ENCODE results near the gene ZSCAN5A.
A peak's percentile ranks its signal among the peaks of the same experiment; 100 is the strongest.
"Not testable (repeated sequence)": the region's sequence is repeated elsewhere in the genome, so short reads cannot be mapped to it uniquely, and the experiment has no call there.

The ZSCAN5A gene

DNA sequence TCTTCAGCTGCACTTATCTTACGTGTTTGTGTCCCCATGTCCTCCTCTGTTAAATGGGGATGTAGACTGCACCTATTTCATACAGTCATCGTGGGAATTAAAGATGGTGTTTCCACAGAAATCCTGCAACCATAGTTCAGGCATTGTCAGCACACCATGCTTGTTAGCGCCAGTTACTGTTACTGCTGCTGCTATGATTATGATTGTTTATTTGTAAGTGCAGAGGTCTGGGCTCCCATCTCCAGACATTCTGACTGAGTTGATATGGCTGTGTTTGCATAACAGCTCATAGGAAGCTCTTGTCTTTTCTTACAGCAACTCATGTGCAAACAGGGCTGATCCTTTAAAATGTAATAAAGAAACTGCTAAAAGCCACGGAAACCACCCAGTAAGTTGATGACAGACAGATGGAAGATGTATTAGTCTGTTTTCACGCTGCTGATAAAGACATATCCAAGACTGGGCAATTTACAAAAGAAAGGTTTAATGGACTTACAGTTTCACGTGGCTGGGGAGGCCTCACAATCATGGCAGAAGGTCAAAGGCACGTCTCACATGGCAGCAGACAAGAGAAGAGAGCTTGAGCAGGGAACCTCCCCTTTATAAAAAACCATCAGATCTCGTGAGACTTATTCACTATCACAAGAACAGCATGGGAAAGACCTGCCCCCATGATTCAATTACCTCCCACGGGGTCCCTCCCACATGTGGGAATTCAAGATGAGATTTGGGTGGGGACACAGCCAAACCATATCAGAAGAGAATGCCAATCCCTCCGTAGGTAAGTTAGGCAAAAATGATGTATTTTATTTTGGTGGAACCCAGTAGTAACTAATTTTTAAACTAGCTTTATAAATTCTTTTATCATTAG is 1.6 kb downstream of the ZSCAN5A start:
- DNase-seq: no peak

DNA sequence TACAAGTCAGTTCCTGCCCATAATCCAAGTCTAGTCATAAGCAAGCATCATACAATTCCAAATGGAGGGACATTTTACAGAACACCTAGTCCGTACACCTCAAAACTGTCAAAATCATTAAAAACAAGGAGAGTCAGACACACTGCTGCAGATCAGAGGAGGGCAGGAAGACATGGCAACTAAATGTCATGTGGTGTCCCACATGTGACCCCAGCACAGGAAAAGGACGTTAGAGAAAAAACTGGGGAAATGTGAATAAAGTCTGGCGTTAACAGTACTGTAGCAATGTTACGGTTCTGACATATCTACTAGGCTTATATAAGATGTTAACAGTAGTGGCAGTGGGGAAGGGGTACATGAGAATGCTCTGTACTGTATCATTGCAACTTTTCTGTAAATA is 2.3 kb downstream of the ZSCAN5A start:
- DNase-seq: no peak

DNA sequence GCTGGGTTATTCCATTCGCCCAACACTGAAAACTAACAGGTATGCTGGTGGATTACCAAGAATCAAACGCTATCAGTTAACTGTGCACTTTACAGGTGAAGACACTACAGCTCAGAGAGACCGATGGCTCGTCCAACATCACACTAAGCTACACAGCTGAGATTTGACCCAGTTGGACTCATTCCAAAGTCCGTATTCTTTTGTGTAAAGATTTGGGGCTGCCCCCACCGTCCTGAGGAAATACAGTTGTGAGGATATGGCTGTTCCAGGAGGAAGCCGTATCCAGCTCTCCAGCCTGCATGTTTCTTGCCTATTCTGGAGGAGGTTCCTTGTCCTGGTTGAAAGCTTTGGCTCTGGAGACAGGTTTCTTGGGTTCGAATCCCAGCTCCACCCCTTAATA is 4.2 kb downstream of the ZSCAN5A start:
- no peak for DNase-seq

DNA sequence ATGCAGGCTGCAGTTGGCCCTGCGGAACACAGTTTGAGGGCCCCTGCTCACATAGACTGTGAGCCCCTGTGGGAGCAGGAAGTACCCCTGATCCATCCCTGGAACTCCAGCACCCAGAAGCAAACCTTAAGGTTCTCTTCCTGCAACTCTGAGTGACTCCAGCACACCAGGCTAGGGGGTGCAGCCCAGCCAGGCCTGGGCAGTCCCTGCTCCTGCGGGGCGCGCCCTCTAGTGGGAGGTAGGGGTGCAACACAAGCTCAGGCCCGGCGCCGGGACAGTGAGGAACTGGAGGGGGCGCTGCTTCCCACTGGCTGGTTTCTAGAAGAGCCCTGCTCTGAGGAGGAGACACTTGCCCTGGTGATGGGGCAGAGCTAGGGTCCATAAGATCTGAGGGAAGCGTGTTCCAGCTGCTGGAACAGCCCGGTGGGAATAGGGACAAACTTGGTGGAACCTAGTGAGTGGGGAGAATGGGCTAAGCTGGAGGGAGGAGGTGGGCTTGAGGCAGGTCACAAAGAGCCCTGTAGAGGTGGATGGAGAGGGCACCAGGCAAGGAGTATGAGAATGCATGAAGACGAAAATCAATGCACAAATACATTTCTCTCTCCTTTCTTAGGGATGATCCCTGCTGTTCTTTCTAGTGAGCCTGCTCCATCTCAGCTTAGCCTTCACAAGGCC is 5.0 kb downstream of the ZSCAN5A start:
- peak; percentile 47 for DNase-seq

DNA sequence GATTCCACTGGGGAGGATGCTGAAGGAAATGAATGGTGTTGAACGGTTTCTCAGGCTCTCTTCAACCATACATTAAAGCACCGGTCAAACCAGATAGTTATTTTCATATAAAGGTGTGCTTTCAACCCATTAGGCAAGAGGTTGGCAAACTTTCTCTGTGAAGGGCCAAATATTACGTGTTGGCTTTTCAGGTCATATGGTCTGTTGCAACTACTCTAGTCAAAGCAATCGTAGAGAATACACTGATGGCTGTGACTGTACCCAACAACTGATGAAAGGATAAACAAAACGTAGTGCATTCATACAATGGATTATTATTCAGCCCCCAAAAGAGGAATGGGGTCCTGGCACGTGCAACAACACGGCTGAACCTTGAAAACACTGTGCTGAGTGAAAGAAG is 5.8 kb downstream of the ZSCAN5A start:
- DNase-seq: no peak

DNA sequence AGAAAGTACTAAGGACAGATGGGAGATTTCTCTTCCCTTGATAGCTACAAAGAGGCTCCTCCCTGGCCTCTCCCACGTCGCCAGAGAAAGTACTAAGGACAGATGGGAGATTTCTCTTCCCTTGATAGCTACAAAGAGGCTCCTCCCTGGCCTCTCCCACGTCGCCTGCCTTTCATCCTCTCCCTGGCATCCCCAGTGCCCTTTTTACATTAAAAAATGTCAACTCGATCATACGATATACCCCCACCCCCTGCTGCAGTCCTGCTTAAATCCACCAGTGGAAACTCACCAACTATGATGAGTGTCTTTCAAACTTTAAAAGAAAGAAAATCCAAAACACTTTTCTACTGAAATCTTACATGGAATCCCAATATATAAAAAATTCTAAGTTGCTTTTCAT is 7.6 kb downstream of the ZSCAN5A start:
- not testable (repeated sequence) for DNase-seq

DNA sequence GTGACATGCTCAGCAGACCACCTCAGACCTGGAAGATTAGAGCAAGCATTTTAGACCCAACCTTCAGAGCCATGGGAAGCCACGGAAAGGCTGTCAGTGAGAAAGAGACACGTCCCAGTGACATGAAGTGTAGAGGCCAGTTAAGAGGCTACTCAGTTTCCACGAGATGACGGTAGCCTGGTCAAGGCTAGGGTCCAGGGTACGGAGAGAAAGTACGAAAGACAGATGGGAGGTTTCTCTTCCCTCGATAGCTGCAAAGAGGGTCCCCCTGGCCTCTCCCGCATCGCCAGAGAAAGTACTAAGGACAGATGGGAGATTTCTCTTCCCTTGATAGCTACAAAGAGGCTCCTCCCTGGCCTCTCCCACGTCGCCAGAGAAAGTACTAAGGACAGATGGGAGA is 8.6 kb downstream of the ZSCAN5A start:
- DNase-seq: no peak

DNA sequence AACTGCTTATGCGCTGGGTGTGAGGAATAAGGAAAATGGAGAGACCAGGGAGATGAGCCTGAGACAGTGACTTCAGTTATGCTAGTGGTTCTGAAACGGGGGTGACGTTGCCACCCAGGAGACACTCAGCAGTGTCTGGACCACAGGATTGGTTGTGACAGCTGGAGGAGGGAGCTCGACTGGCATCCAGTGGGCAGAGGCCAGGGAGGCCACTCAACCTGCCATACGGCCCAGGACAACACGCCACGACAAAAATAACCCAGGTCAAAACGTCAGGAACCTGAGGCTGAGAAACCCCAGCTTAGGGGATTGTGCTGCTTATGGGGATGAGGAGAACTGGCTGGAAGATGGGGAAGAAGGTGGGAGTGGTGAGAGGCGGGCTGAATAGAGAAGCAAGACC is 10.4 kb downstream of the ZSCAN5A start:
- no peak for DNase-seq

DNA sequence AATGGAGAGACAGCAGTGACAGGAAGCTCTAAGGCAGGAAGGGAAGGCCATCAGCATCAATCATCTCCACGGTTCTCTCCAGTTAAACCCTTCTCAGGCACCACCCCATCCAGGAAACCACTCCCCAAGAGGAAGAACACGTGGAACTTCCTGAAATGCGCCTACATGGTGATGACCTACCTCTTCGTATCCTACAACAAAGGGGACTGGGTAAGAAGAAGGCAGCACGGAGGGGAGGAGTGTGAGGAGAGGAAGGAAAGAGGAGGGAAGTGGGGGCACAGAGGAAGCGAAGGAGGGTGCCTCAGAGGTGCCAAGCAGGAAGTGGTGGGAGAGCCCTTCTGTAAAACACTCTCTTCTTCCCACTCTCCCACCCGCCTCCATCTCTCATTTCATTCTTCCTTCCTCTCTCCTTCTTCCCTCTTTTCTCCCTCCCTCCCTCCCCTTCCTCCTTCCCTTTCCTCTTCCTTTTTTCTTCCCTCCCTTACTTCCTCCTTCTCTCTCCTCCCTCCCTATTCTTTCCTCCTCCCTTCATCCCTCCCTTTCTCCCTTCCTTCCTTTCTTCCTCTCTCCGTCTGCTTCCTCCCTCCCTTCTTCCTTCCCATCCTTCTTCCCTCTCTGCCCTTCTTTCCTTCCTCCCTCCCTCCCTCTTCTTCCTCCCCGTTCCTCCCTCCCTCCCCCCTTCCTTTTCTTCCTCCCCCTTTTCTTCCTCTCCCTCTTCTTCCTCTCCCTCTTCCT is 12.6 kb downstream of the ZSCAN5A start:
- DNase-seq: no peak

DNA sequence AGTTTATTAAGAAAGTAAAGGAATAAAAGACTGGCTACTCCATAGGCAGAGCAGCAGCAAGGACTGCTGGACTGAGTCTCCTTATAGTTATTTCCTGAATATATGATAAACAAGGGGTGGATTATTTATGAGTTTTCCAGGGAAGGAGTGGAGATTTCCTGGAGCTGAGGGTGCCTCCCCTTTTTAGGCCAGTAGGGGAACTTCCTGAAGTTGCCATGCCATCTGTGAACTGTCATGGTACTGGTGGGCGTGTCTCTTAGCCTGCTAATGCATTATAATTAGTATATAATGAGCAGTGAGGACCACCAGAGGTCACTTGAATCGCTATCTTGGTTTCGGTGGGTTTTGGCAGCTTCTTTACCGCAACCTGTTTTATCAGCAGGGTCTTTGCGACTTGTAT is 13.5 kb downstream of the ZSCAN5A start:
- no peak for DNase-seq

DNA sequence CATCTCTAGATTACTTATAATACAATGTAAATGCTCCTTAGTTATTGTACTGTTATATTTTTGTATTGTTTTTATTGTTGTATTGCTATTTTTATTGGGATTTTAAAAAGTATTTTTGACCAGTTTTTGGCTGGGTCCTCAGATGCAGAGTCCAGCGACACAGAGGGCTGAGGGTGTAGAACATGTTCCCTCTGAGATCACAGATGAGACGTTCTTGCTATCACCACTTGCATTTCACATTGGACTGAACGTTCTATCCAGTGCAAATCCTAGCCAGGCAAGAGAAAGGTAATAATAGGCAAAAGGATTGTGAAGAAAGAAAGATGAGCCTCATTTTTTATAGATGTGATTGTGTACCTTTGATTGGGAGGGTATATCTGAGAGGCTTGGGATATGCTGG is 15.0 kb downstream of the ZSCAN5A start:
- no peak for DNase-seq

DNA sequence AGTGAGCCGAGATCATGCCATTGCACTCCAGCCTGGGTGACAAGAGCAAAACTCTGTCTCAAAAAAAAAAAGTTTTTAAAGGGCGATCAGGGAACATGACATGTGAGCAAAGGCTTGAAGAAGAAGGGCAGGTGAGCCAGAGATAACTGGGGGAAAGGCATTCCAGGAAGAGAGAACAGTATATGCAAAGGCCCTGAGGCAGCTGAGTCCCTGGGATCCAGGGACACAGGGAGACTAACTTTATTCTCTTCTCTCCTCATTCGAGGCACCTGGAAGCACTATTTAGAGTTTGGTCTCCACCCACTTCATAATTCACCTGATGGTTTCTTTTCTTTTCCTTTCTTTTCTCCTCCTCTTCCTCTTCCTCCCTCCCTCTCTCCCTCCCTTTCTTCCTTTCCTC is 17.6 kb downstream of the ZSCAN5A start:
- no peak for DNase-seq

DNA sequence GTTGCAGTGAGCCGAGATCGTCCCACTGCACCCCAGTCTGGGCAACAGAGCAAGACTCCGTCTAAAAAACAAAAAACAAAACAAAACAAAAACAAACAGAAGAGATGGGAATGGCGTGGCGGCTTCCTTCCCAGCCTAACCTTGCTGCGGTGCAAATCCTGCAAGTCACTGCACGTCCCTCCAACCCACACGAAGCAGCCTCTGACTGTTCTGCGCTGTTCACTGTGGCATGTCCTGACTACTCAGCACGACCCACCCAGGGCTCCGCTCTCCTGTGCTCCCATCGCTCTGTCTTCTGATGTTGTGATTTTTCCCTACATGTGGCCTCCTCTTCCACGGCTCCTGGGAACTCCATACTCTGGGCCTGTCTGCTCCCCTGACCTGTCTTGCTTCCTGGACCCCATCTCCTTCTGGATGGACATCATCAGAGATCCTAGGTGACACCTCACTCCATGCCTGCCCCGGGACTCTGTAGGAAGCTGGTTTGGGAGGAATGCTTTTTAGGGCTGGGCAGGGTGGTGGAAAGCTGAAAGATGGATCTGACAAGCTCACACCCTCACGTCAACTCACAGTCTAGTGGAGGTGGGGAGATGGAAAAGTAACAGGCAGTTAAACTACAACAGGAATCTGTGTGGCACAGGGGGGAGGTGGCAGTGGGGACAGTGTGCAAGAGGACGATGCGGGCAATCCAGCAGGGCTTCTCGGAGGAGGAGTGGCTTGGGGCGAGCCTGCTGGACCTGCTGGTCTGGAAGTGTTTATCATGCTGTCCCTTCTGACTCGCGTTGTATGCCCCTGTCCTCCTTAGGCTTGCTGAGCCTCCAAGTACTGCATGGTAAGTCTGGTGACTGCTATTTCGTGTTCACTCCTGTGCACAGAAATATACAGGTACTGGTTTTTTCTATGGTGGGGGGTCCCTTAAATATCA is 18.8 kb downstream of the ZSCAN5A start:
- DNase-seq: no peak

DNA sequence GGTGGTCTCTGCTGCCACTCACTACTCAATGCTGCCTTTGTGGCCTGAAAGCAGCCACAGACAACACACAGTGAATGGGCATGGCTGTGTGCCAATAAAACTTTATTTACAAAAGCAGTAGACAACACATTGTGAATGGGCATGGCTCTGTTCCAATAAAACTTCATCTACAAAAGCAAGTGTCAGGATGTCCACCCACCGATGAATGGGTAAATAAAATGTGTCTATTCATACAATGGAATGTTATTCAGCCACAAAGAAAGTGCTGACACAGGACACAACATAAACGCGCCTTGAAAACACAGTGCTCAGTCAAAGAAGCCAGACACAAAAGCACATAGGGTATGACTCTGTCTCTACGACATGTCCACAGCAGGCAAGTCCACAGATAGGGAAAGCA is 20.1 kb downstream of the ZSCAN5A start:
- DNase-seq: no peak

DNA sequence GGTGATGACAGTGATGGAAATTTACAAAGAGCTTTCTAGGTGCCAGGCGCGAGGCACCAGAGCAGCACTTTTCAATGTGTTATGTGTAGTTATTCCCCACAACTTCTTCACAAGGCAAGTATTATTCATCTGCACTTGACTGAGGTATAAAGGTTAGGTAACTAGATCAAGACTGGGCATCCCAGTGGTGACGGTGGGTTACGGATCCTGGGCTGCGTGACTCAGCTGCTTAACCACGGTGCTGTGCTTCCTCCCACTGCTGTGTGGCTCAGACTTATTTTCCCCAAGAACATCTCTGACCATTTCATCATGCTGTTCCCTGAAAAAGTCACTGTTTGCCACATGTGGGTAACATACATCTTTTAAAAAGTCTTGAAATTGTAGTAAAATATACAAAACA is 22.8 kb downstream of the ZSCAN5A start:
- no peak for DNase-seq

DNA sequence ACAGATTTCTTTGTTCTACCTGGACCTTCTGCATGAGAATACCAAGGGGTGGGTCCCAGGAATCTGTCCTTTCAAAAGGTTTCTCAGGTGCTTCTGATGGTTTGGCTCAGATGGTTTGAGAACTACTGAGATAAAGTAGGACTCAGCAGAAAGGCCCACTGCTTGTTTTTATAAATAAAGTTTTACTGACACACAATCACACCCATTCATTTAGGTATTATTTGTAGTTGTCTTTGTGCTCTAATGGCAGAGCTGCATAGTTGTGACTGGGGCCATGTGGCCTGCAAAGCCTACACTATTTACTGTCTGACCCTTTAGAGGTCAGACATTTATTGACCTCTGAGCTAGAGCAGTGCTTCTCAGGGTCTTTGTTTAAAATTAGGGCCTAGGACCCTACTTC is 24.5 kb downstream of the ZSCAN5A start:
- no peak for DNase-seq

DNA sequence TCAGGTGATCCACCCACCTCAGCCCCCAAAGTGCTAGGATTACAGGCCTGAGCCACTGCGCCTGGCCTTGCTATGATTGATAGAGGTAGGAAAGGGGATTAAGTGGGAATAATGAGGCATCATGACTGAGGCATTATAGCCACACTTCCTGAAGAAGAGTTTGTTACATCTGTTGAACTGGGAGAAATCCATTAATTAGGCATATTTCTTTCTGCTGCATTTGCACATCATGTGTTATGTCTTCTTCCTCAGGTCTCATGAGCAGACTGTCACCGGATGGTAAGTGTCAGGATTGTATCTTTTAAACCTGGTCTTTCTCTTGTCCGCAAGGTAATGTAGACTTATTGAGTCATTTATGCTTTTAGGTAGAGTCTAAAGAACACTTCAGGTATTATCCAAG is 29.9 kb downstream of the ZSCAN5A start:
- DNase-seq: no peak

DNA sequence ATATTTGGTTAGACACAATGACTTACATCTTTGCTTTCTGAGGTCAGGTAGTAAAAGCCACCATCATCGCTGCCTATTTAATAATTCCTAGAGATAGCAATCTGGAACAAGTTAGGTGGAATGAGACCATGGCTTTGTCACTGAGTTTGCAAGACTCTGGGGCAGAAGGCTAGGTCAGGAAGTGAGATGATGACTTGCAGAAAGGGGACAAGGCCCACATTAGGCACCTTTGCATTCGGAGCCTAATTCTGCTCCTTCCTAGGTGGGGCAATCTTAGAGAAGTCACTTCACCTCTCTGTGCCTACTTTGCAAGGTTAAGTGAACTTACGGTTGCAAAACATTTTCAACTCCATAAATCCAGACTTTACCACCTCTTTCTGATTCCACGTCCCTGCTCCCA is 31.8 kb downstream of the ZSCAN5A start:
- no peak for DNase-seq

DNA sequence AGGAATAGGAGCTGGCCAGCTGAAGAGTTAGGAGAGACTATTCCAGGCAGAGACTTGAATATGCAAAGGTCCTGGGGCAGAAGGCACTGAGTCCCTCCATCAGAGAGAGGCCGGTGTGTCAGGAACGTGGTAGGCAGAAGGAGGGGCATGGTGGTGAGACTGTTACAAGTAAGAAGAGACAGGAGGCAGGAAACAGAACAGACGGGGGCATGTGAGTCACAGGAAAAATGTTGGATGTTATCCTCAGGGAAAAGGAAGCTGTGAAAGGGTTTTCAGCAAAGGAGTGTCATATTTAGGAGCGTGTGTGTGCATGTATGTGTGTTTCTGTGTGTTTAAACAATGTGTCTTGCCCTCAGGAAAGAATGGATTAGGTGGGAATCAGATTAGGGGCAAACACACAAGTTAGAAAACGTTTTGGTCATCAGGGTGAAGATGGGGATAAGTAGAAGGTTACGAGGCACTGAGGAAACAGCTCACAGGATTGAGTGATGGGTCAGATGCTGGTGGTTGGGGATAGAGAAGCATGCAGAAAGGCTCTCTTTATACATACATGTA is 41.0 kb downstream of the ZSCAN5A start:
- DNase-seq: no peak

DNA sequence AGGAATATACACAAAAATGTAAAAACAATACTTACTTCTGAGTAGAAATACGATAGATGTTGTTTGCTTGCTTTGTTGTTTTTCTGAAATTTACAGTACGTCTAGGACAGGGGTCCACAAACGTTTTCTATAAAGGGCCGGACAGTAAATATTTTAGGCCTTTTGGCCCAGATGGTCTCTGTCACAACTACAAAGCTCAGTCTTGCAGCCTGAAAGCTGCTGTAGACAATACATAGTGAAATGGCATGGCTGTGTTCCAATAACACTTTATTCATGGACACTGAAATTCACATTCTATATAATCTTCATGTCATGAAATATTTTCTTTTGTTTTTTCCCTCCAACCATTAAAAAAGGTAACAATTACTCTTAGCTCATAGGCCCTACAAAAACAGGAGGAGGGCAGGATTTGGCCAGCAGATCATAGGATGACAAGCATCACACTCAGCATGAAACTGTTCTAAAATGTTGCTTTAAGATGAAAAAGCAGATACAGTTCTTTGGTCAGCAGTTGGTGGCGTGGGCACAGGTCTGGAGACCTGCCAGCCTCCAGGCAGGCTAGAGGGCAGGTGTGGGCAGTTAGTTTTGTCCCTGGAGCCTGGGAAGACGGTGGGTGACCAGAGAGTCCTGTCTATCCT is 42.4 kb downstream of the ZSCAN5A start, which contains the start of gene EDDM13:
Gene EDDM13, plus strand, starts transcription at position 588 of the 638 bp plus-strand sequence. CDS start 87 bp downstream, outside the sequence.
- no peak for DNase-seq

DNA sequence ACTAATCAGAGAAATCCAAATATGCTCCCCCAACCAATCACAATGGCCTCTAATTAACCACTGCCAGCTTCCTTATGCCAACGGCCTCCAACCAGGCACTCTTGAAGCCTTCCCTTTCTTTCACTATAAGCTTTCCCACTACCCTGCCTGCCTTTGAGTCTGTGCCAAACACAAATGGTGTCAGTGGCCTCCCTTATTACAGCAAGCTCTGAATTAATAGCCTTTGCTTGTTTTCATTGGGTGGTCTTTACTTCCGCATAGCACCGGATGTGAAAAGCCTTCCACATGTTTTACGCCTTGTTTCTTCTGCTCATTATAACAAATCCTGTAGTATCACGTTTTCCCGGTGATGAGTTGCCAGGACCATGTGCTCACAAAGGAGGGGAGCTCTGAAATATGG is 43.5 kb downstream of the ZSCAN5A start:
- no peak for DNase-seq

DNA sequence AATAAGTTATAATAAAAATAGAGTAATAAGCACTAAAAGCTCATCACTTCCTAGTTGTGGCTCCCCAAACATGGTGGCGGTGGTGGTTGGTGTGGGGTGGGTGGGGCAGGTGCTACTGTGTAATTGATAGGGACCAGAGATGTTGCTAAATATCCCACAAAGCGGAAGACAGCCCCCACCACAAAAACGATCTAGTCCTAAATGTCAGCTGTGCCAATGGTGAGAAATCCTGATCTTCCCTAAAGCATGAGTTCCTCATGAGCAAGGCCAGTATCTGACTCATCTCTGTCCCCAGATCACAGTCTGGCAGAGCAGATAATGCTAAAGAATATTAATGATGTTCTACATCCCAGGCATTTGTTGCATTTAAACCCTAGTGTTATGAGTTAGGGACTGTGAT is 44.0 kb downstream of the ZSCAN5A start:
- no peak for DNase-seq
